ENCODE data around the gene MME. TPM values are rescaled to one million over a fixed set of nuclear protein-coding genes. Genes with fewer than 3 reads are reported as not detected.
A peak's percentile ranks its signal among the peaks of the same experiment; 100 is the strongest.

MME gene
- total RNA-seq (1 to 10 TPM; 5.5 to 6.3 TPM), polyA plus RNA-seq (ENCODE audit: insufficient read depth, low read depth, low replicate concordance) (5.4 TPM)
- long read RNA-seq, donor 1, full-length matches to known transcripts, result 4 of 4 reads
- long read RNA-seq, donor 1, partial matches to known transcripts, result 0 of 4 reads
- long read RNA-seq, donor 1, other reads (novel, unspliced or antisense), result 0 of 4 reads
- long read RNA-seq, donor 2, result 0 reads

GRCh38 chr3:155079746-155080487 is at the start of gene MME:
Gene MME, plus strand, starts transcription at chr3:155080319. Its CDS starts 3,849 bp downstream, at chr3:155084168.
- Histone ChIP-seq H3K4me1 (no peaks in the 10 kb centered on the region), H3K36me3 (ENCODE audit: low read depth, missing control alignments) (no peaks in the 10 kb centered on the region), H3K27ac (no peak within 1 kb of the TSS), H3K27me3 (no peaks in the 10 kb centered on the region), H3K9me3 (no peaks in the 10 kb centered on the region), H3K4me3 (peak within 1 kb of the TSS; percentile 59 to 60)
- peak; percentile 25 for DNase-seq
- TF ChIP-seq POLR2A (IDR thresholded peaks at IDR 0.05) (no peak), CTCF (IDR thresholded peaks at IDR 0.05) (no peak)
- WGBS, 2 donors, result 1% methylated on average over 27 to 43 of the region's 51 CpGs
- intact Hi-C loops (cut with DNase I; ENCODE audit: low total_unique reads), result no loop called here

GRCh38 chr3:155031186-155031585 is 48.9 kb upstream of the MME start:
- no peak for DNase-seq
- TF ChIP-seq POLR2A (IDR thresholded peaks at IDR 0.05) (no peak), CTCF (IDR thresholded peaks at IDR 0.05) (no peak)
- H3K9me3 ChIP-seq, result no peaks in the 10 kb centered on the region
- peaks cover 15% of the 10 kb centered on the region for H3K4me1 ChIP-seq
- no peak overlapping the region for H3K4me3 ChIP-seq
- no peaks in the 10 kb centered on the region for H3K27me3 ChIP-seq
- intact Hi-C loops (cut with DNase I; ENCODE audit: low total_unique reads), result no loop called here
- no peak overlapping the region for H3K27ac ChIP-seq
- no peaks in the 10 kb centered on the region for H3K36me3 ChIP-seq (ENCODE audit: low read depth, missing control alignments)

- no peaks in the 10 kb centered on the region for H3K27me3 ChIP-seq
- peak overlapping the region in 1 of 2 donors; percentile 4 for H3K27ac ChIP-seq
- peaks cover 15% of the 10 kb centered on the region for H3K4me1 ChIP-seq
- no peak for DNase-seq
- no peaks in the 10 kb centered on the region for H3K9me3 ChIP-seq
- TF ChIP-seq CTCF (IDR thresholded peaks at IDR 0.05) (no peak), POLR2A (IDR thresholded peaks at IDR 0.05) (no peak)
- intact Hi-C loops (cut with DNase I; ENCODE audit: low total_unique reads), result no loop called here
- no peak overlapping the region for H3K4me3 ChIP-seq
- H3K36me3 ChIP-seq (ENCODE audit: low read depth, missing control alignments), result no peaks in the 10 kb centered on the region
These were observed 47.2 kb upstream of the MME start for GRCh38 chr3:155032918-155033317.

- intact Hi-C loops (cut with DNase I; ENCODE audit: low total_unique reads), result no loop called here
- peaks cover 15% of the 10 kb centered on the region for H3K4me1 ChIP-seq
- H3K27ac ChIP-seq, result no peak overlapping the region
- H3K4me3 ChIP-seq, result no peak overlapping the region
- WGBS, 2 donors, result 70 to 83% methylated on average over 4 of the region's 4 CpGs
- no peaks in the 10 kb centered on the region for H3K27me3 ChIP-seq
- no peaks in the 10 kb centered on the region for H3K36me3 ChIP-seq (ENCODE audit: low read depth, missing control alignments)
- TF ChIP-seq POLR2A (IDR thresholded peaks at IDR 0.05) (no peak), CTCF (IDR thresholded peaks at IDR 0.05) (no peak)
- no peak for DNase-seq
- no peaks in the 10 kb centered on the region for H3K9me3 ChIP-seq
These were observed 45.3 kb upstream of the MME start for GRCh38 chr3:155034786-155035185.

- H3K27ac ChIP-seq, result no peak overlapping the region
- H3K9me3 ChIP-seq, result no peaks in the 10 kb centered on the region
- H3K4me1 ChIP-seq, result peaks cover 15% of the 10 kb centered on the region
- WGBS, 2 donors, result 61 to 72% methylated on average over 2 of the region's 2 CpGs
- intact Hi-C loops (cut with DNase I; ENCODE audit: low total_unique reads), result no loop called here
- no peaks in the 10 kb centered on the region for H3K36me3 ChIP-seq (ENCODE audit: low read depth, missing control alignments)
- TF ChIP-seq CTCF (IDR thresholded peaks at IDR 0.05) (no peak), POLR2A (IDR thresholded peaks at IDR 0.05) (no peak)
- no peak for DNase-seq
- H3K4me3 ChIP-seq, result no peak overlapping the region
- no peaks in the 10 kb centered on the region for H3K27me3 ChIP-seq
These were observed 44.6 kb upstream of the MME start for GRCh38 chr3:155035553-155035952.
